Right hindlimb (tissue), 1 donor: Measurements from ENCODE around the gene SEMA5B.

ENCODE experiments used
- DNase-seq: peaks from one replicate; pipeline ENCODE4 v3.0.0-alpha.2; 2018

SEMA5B gene

GRCh38 chr3:122882361-122882947 is 145.1 kb downstream of the SEMA5B start:
- DNase-seq: no peak

GRCh38 chr3:122880624-122881023 is 146.9 kb downstream of the SEMA5B start:
- DNase-seq: no peak

GRCh38 chr3:122880173-122880572 is 147.4 kb downstream of the SEMA5B start:
- DNase-seq: no peak

DNA sequence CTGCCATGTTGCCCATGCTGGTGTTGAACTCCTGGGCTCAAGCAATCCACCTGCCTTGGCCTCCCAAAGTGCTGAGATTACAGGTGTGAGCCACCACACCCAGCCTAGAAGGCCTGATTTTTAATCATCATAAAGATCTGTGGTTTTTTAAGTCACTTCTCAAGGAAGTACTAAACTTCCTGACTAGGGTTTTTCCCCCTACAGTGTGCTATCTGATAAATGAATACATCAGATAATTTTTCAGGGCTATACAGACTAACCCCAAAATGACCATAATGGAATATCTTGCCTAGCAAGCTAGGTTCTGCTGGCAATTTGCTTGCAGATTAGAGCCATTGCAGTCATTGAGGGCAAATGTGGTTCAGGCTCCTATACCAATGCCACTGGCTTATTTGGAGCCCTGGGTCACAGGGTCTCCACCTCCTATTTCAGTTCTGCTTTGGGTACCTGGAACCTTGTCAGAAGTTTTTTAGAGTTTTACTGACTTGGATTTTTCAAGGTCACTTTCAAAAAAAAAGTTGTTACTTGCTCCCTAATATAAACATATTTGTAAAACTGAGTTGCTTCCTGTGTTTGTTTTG is 151.9 kb downstream of the SEMA5B start:
- no peak for DNase-seq

- no peak for DNase-seq
Observed at GRCh38 chr3:122873741-122874515, 153.6 kb downstream of the SEMA5B start.

DNA sequence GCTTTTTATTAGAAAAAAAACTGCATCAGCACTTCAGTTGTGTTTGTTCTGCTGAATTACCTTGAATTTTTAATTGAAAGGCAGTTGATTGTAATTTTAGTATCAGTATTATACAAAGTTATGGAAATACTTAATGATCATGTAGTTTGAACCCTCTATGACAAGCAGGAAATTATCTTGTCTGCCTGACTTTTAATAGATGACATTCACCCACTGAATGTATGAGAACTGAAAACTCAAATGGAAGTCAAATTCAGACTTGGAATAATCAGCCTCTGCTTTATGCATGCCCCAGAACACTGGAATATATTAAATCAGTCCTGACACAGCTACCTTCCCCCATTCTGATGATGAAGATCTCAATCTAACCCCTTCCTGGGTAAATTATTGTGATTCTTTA is 159.2 kb downstream of the SEMA5B start:
- DNase-seq: no peak

- DNase-seq: no peak
Observed at GRCh38 chr3:122864498-122864897, 163.1 kb downstream of the SEMA5B start.

DNA sequence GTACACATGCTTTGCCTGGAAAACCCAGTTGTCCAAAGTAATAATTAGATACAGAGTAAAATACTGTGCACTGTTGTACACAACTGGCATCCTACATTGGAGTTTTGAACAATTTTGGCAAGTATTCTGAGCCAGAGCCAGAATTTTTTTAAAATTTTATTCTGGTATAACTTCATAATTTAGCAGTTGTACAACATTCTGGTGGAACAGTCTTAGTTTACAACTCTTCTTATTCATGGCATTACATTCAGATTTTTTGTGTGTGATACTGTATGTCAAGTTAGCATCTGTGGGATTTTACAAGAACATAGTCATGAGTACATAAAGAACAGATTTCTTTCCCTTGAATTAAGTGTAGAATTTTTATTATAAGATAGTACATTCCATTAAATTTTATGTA is 165.2 kb downstream of the SEMA5B start:
- no peak for DNase-seq
